Common myeloid progenitor, CD34-positive (primary cell): ENCODE measurements around the gene CETN2. TPM values are rescaled to one million over a fixed set of nuclear protein-coding genes. Genes with fewer than 3 reads are reported as not detected.
A peak's percentile ranks its signal among the peaks of the same experiment; 100 is the strongest.

ENCODE experiments used
- CTCF ChIA-PET: fragments of 350-600 bp; sonication (Branson Sonifier 250); formaldehyde crosslinking; loops from one replicate; lab custom pipeline; 2021; ENCODE audit warnings: antibody characterized with exemption; lab: Charles Lee
- POLR2A ChIA-PET: fragments of 350-600 bp; sonication (Branson Sonifier 250); formaldehyde crosslinking; loops from one replicate; lab custom pipeline; 2021; ENCODE audit warnings: antibody characterized with exemption; lab: Charles Lee
- DNase-seq, 3 donors: peaks; one replicate each; pipeline versions ENCODE4 v3.0.0 to v3.0.0-alpha.2; 2013
- H3K27ac ChIP-seq, 2 experiments: 1 replicate in 1 of 2; 2 replicates in 1 of 2; pipeline ENCODE4 v1.7.0; 2013; ENCODE audit warnings: inconsistent platforms in 2 of 2, low read length in 2 of 2, mild to moderate bottlenecking in 2 of 2, low read depth in 1 of 2, moderate library complexity in 1 of 2; ENCODE audit not compliant: severe bottlenecking in 2 of 2, insufficient read depth in 1 of 2, poor library complexity in 1 of 2
- H3K27me3 ChIP-seq, 5 experiments: replicated peaks in 2 of 5; 1 replicate in 3 of 5; 2 replicates in 2 of 5; pipeline versions ENCODE4 v1.6.1 to v1.7.0; 2013; ENCODE audit warnings: low read length in 4 of 5, mild to moderate bottlenecking in 2 of 5, moderate library complexity in 2 of 5, inconsistent platforms in 1 of 5; ENCODE audit not compliant: insufficient read depth in 5 of 5, control insufficient read depth in 4 of 5
- H3K36me3 ChIP-seq, 4 experiments: 1 replicate in 2 of 4; 2 replicates in 2 of 4; pipeline versions ENCODE4 v1.6.1 to v1.7.0; 2013; ENCODE audit warnings: low read length in 3 of 4, control low read depth in 1 of 4, mild to moderate bottlenecking in 1 of 4; ENCODE audit not compliant: control insufficient read depth in 4 of 4, insufficient read depth in 4 of 4
- H3K4me1 ChIP-seq, 4 experiments: 1 replicate in 3 of 4; 2 replicates in 1 of 4; pipeline versions ENCODE4 v1.6.1 to v1.7.1; 2013; ENCODE audit warnings: low read length in 3 of 4, mild to moderate bottlenecking in 3 of 4, control low read depth in 1 of 4, inconsistent platforms in 1 of 4, moderate library complexity in 1 of 4; ENCODE audit not compliant: control insufficient read depth in 4 of 4, insufficient read depth in 4 of 4; ENCODE audit errors: control extremely low read depth in 1 of 4
- H3K4me3 ChIP-seq, 7 experiments: 1 replicate in 4 of 7; 2 replicates in 3 of 7; pipeline versions ENCODE4 v1.5.1 to v1.7.0; 2013; ENCODE audit warnings: mild to moderate bottlenecking in 7 of 7, low read length in 6 of 7, moderate library complexity in 6 of 7, inconsistent platforms in 2 of 7, low read depth in 2 of 7, control low read depth in 1 of 7; ENCODE audit not compliant: insufficient read depth in 4 of 7, control insufficient read depth in 1 of 7; ENCODE audit errors: extremely low read depth in 1 of 7
- H3K9me3 ChIP-seq, 5 experiments: 1 replicate in 4 of 5; 2 replicates in 1 of 5; pipeline versions ENCODE4 v1.6.1 to v1.7.1; 2013; ENCODE audit warnings: low read length in 4 of 5, mild to moderate bottlenecking in 2 of 5, inconsistent platforms in 1 of 5, low read depth in 1 of 5, moderate library complexity in 1 of 5; ENCODE audit not compliant: control insufficient read depth in 4 of 5, insufficient read depth in 2 of 5; ENCODE audit errors: control extremely low read depth in 1 of 5
- WGBS: methylation state at CpG from one replicate; pipeline ENCODE4 v1.1.5; 2013; ENCODE audit not compliant: insufficient coverage; 5-methylcytosine and 5-hydroxymethylcytosine counted together
- polyA plus RNA-seq: library from polyadenylated mRNA; unstranded; fragments of 120-200 nt; gene quantifications from one replicate; pipeline ENCODE4 v1.2.1, GENCODE V29; 2013

Gene CETN2
- 39.3 TPM for polyA plus RNA-seq

- peak; percentile 94 to 98 (median 97) for DNase-seq
- peak within 1 kb of the TSS; percentile 41 to 84 (median 70) for H3K4me3 ChIP-seq
- H3K9me3 ChIP-seq: no peaks in the 10 kb centered on the region
- H3K27me3 ChIP-seq: peaks cover 0 to 5% (median 0%) of the 10 kb centered on the region in 5 experiments
- H3K4me1 ChIP-seq: peaks cover 0 to 21% (median 3%) of the 10 kb centered on the region in 4 experiments
- ChIA-PET POLR2A (no interaction called here), CTCF (interaction anchor here (0.6 to 1.7 kb wide), 4 partner anchors 9 to 75 kb away, joined by 3 to 6 read pairs (median 5); no protein-coding TSS in a partner anchor)
- H3K36me3 ChIP-seq: peaks cover 0 to 13% (median 6%) of the 10 kb centered on the region in 4 experiments
- H3K27ac ChIP-seq: peak within 1 kb of the TSS; percentile 77 to 91
- 36% methylated on average over 56 of the region's 71 CpGs for WGBS
Measured at GRCh38 chrX:152830312-152831305, at the start of gene CETN2, which contains the start of gene NSDHL. Gene CETN2, minus strand, starts transcription at chrX:152830757. Its CDS starts 47 bp downstream, at chrX:152830710. Gene NSDHL, plus strand, starts transcription at chrX:152831063. Its CDS starts 15,262 bp downstream, at chrX:152846325.

- Histone ChIP-seq H3K4me3 (no peak overlapping the region), H3K27me3 (peaks cover 0 to 11% (median 0%) of the 10 kb centered on the region in 5 experiments), H3K27ac (no peak overlapping the region), H3K9me3 (peaks cover 0 to 3% (median 0%) of the 10 kb centered on the region in 5 experiments), H3K36me3 (no peaks in the 10 kb centered on the region), H3K4me1 (no peaks in the 10 kb centered on the region)
- 85% methylated on average over 14 of the region's 16 CpGs for WGBS
- ChIA-PET CTCF (interaction anchor here (0.7 to 1.3 kb wide), 2 partner anchors 7 to 9 kb away, joined by 3 read pairs; no protein-coding TSS in a partner anchor), POLR2A (no interaction called here)
- DNase-seq: no peak
Measured at GRCh38 chrX:152878976-152879755, 48.6 kb upstream of the CETN2 start.

DNA sequence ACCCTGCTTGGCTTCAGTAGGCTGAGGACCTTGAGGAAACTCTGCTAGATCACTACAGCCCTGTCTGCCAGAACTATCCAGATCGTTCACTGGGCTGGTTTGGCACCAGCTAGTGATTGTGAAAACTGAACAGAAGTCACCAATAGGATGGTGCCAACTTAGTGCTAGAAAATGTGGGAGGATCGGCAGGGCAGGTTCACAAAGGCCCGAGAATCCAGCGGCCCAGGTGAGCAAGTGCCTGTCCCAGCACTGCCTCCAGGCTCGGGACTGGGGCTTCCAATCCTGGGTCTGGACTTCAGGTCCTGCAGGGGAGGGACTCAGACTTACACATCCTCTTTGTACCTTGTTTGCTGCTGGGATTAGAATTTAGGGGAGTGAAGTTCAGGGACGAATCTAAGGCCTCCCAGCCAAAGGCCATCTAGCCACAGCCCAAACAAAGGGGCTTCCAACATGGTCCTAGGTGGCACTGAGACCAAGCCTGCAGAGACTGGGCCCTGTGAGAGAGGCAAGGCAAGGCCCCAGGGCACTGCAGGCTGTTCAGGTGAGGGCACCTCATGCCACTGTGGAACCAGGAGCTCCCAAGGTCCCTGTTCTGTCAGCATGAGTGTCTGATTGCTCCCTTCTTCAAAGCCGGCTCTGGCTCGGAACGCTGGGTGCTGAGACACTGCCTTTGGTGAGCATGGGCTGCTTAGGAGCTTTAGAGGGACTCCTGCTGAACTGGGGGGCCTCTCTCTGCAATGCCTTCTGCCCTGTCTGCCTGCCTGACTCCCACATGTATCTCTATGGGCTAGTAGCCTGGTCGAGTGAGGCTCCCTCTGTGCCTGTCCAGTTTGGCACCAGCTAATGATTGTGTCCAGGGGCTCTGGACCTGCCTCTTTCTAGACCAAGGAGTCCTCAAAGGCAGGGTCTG is 46.6 kb upstream of the CETN2 start:
- H3K27me3 ChIP-seq: peaks cover 0 to 7% (median 0%) of the 10 kb centered on the region in 5 experiments
- no peak for DNase-seq
- no peak overlapping the region for H3K4me3 ChIP-seq
- H3K36me3 ChIP-seq: no peaks in the 10 kb centered on the region
- 92% methylated on average over 9 of the region's 10 CpGs for WGBS
- no peaks in the 10 kb centered on the region for H3K4me1 ChIP-seq
- no peak overlapping the region for H3K27ac ChIP-seq
- ChIA-PET POLR2A (no interaction called here), CTCF (interaction anchor here (1.3 kb wide), 1 partner anchor 9 kb away, joined by 3 read pairs; no protein-coding TSS in a partner anchor)
- peaks cover 0 to 3% (median 0%) of the 10 kb centered on the region in 5 experiments for H3K9me3 ChIP-seq

DNA sequence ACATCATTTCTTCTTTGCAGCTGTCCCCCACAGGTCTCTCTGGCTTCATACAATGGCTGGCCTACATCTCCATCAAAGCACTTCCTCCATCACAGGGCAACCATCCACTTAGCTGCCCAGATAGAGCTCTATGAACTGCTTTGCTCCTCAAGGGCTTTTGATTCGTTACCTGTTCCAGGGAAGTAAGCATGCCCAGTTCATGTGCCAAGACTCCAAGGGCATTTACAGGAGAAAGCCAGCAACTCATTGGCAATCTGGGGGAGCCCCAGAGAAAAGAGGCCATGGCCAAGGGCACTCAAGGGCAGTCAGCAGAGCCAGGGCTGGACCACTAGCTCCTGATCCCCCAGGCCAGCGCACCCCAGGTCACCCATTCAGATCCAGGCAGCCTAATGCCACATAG is 42.8 kb upstream of the CETN2 start:
- POLR2A ChIA-PET: no interaction called here
- 74% methylated on average over 2 of the region's 2 CpGs for WGBS
- CTCF ChIA-PET: no interaction called here

DNA sequence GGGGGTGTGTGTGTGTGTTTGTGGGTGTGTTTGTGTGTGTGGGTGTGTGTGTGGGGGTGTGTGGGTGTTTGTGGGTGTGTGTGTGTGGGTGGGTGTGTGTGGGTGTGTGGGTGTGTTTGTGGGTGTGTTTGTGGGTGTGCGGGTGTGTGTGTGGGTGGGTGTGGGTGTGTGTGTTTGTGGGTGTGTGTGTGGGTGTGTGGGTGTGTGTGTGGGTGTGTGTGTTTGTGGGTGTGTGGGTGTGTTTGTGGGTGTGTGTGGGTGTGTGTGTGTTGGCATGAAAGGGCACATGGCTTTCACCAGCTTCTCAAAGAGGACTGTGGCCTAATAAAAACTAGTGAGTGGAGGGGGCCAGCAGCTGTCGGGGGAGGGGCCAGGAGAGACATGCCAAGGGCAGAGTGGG is 42.0 kb upstream of the CETN2 start:
- peaks cover 0 to 3% (median 0%) of the 10 kb centered on the region in 5 experiments for H3K9me3 ChIP-seq
- peaks cover 0 to 5% (median 0%) of the 10 kb centered on the region in 5 experiments for H3K27me3 ChIP-seq
- peaks cover 2 to 26% (median 14%) of the 10 kb centered on the region in 4 experiments for H3K36me3 ChIP-seq
- no peak for DNase-seq
- no peak overlapping the region for H3K4me3 ChIP-seq
- WGBS: 83% methylated on average over 1 of the region's 2 CpGs
- ChIA-PET POLR2A (no interaction called here), CTCF (no interaction called here)
- no peak overlapping the region for H3K27ac ChIP-seq
- no peaks in the 10 kb centered on the region for H3K4me1 ChIP-seq

More for the DNA sequence above, 42.8 kb upstream of the CETN2 start:
- peaks cover 0 to 7% (median 0%) of the 10 kb centered on the region in 5 experiments for H3K27me3 ChIP-seq
- no peaks in the 10 kb centered on the region for H3K4me1 ChIP-seq
- no peak for DNase-seq
- H3K27ac ChIP-seq: no peak overlapping the region
- H3K36me3 ChIP-seq: peaks cover 0 to 20% (median 11%) of the 10 kb centered on the region in 4 experiments
- peaks cover 0 to 3% (median 0%) of the 10 kb centered on the region in 5 experiments for H3K9me3 ChIP-seq
- no peak overlapping the region for H3K4me3 ChIP-seq

- H3K27me3 ChIP-seq: peaks cover 0 to 3% (median 0%) of the 10 kb centered on the region in 5 experiments
- ChIA-PET POLR2A (no interaction called here), CTCF (interaction anchor here (0.6 kb wide), 1 partner anchor 1128 kb away, joined by 3 read pairs; no protein-coding TSS in a partner anchor)
- H3K36me3 ChIP-seq: peaks cover 2 to 36% (median 20%) of the 10 kb centered on the region in 4 experiments
- DNase-seq: no peak
- WGBS: 83% methylated on average over 9 of the region's 9 CpGs
- no peaks in the 10 kb centered on the region for H3K9me3 ChIP-seq
- H3K4me1 ChIP-seq: no peaks in the 10 kb centered on the region
- no peak overlapping the region for H3K4me3 ChIP-seq
- H3K27ac ChIP-seq: no peak overlapping the region
Measured at GRCh38 chrX:152871260-152871659, 40.7 kb upstream of the CETN2 start.
